ENCODE measurements around the gene TRIM22. TPM values are rescaled to one million over a fixed set of nuclear protein-coding genes. Genes with fewer than 3 reads are reported as not detected.
"Not testable (repeated sequence)": the region's sequence is repeated elsewhere in the genome, so short reads cannot be mapped to it uniquely, and the experiment has no call there.

TRIM22 gene
- total RNA-seq, 3 donors from 2014 or later, result 9.7 to 47.1 (median 31.5) TPM

- intact Hi-C loops (cut with DNase I, micrococcal nuclease), result no loop called here
- Histone ChIP-seq H3K4me1 (ENCODE audit: low read depth) (no peaks in the 10 kb centered on the region), H3K4me3 (no peak overlapping the region), H3K9me3 (no peaks in the 10 kb centered on the region), H3K36me3 (ENCODE audit: low read depth) (no peaks in the 10 kb centered on the region)
- TF ChIP-seq, protein P1, sequence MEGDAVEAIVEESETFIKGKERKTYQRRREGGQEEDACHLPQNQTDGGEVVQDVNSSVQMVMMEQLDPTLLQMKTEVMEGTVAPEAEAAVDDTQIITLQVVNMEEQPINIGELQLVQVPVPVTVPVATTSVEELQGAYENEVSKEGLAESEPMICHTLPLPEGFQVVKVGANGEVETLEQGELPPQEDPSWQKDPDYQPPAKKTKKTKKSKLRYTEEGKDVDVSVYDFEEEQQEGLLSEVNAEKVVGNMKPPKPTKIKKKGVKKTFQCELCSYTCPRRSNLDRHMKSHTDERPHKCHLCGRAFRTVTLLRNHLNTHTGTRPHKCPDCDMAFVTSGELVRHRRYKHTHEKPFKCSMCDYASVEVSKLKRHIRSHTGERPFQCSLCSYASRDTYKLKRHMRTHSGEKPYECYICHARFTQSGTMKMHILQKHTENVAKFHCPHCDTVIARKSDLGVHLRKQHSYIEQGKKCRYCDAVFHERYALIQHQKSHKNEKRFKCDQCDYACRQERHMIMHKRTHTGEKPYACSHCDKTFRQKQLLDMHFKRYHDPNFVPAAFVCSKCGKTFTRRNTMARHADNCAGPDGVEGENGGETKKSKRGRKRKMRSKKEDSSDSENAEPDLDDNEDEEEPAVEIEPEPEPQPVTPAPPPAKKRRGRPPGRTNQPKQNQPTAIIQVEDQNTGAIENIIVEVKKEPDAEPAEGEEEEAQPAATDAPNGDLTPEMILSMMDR (IDR thresholded peaks at IDR 0.05), result no peak
- DNase-seq (no peak), ATAC-seq (no peak)
Measured at GRCh38 chr11:5671831-5672230, 17.8 kb upstream of the TRIM22 start.

- Histone ChIP-seq H3K4me1 (ENCODE audit: low read depth) (no peaks in the 10 kb centered on the region), H3K4me3 (no peak overlapping the region), H3K36me3 (ENCODE audit: low read depth) (no peaks in the 10 kb centered on the region), H3K9me3 (no peaks in the 10 kb centered on the region)
- no peak for DNase-seq
- TF ChIP-seq, protein P1 (IDR thresholded peaks at IDR 0.05), result no peak
- intact Hi-C loops (cut with DNase I, micrococcal nuclease), result no loop called here
- no peak for ATAC-seq
Measured at GRCh38 chr11:5674391-5674790, 15.2 kb upstream of the TRIM22 start.

- no peak overlapping the region for H3K4me3 ChIP-seq
- H3K9me3 ChIP-seq, result no peaks in the 10 kb centered on the region
- no peaks in the 10 kb centered on the region for H3K4me1 ChIP-seq (ENCODE audit: low read depth)
- H3K36me3 ChIP-seq (ENCODE audit: low read depth), result no peaks in the 10 kb centered on the region
- TF ChIP-seq, protein P1 (IDR thresholded peaks at IDR 0.05), result no peak
- ATAC-seq (no peak), DNase-seq (no peak)
- intact Hi-C loops (cut with DNase I, micrococcal nuclease), result loop anchor here in 1 of 2 donors (10.0 kb wide), 1 partner anchor 55 kb away; the partner anchor contains the start of gene TRIM34
Measured at GRCh38 chr11:5679811-5680210, 9.8 kb upstream of the TRIM22 start.

- not testable (repeated sequence) for H3K9me3 ChIP-seq; H3K4me3 ChIP-seq; H3K36me3 ChIP-seq (ENCODE audit: low read depth); ATAC-seq; H3K4me1 ChIP-seq (ENCODE audit: low read depth)
- intact Hi-C loops (cut with DNase I, micrococcal nuclease), result loop anchor here in 1 of 2 donors (10.0 kb wide), 1 partner anchor 58 kb away; the partner anchor contains the start of gene TRIM34
- peak in 1 of 3 donors; percentile 56 for DNase-seq
Measured at GRCh38 chr11:5682890-5683441, 6.6 kb upstream of the TRIM22 start.

GRCh38 chr11:5683620-5684019 is 6.0 kb upstream of the TRIM22 start:
- DNase-seq, result peak in 1 of 3 donors; percentile 18
- not testable (repeated sequence) for H3K4me3 ChIP-seq; H3K4me1 ChIP-seq (ENCODE audit: low read depth); H3K9me3 ChIP-seq; ATAC-seq; H3K36me3 ChIP-seq (ENCODE audit: low read depth)
- intact Hi-C loops (cut with DNase I, micrococcal nuclease), result loop anchor here in 1 of 2 donors (10.0 kb wide), 1 partner anchor 59 kb away; the partner anchor contains the start of gene TRIM34

- DNase-seq (no peak), ATAC-seq (no peak)
- intact Hi-C loops (cut with DNase I, micrococcal nuclease), result loop anchor here in 1 of 2 donors (10.0 kb wide), 1 partner anchor 59 kb away; the partner anchor contains the start of gene TRIM34
- H3K9me3 ChIP-seq, result no peaks in the 10 kb centered on the region
- H3K4me3 ChIP-seq, result peak overlapping the region; percentile 17
- TF ChIP-seq, protein P1 (IDR thresholded peaks at IDR 0.05), result no peak
- H3K36me3 ChIP-seq (ENCODE audit: low read depth), result no peaks in the 10 kb centered on the region
- H3K4me1 ChIP-seq (ENCODE audit: low read depth), result peaks cover 10% of the 10 kb centered on the region
Measured at GRCh38 chr11:5684036-5684645, 5.4 kb upstream of the TRIM22 start.

Data from mucosa of descending colon (tissue), 3 donors.